ENCODE results near the gene TRPV4.

TRPV4 gene

DNA sequence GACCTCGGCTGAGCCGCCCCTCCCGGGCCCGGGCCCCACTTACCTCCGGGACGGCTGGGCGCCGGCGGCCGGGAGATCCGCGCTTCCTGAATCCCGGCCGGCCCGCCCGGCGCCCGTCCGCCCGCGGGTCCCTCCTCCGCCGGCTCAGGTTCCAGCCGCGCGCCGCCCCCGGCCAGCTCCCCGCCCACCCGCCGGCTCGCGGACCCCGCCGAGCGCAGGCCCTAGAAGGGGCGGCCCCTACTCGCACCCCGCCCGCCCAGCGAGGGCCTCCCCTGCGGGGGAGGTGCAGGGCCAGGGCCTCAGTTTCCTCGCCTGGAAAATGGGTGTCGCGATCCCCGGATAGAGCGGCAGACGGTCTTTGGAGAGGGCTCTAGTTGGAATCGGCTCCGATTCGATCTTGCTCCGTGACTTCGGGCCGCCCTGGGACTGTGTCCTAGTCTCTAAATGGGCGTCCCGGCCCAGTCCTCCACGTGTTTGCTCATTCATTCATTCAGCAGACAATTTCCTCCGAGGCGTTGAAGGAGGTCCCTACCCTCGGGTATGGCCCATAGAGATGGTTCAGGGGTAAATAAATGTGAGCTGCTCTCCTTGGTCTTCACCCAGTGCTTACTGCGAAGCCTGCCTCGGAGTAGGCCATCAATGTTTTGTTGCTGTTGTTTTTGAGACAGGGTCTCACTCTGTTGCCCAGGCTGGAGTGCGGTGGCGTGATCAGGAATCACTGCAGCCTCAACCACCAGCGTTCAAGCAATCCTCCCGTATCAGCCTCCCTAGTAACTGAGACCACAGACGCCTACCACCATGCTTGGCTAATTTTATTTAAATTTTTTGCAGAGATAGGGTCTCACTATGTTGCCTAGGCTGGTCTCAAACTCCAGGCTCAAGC, at the start of gene TRPV4:
TSS of gene TRPV4 (minus strand) at position 92 of the 883 bp plus-strand sequence. CDS start 18,602 bp downstream, outside the sequence.
- TF ChIP-seq, protein P1, sequence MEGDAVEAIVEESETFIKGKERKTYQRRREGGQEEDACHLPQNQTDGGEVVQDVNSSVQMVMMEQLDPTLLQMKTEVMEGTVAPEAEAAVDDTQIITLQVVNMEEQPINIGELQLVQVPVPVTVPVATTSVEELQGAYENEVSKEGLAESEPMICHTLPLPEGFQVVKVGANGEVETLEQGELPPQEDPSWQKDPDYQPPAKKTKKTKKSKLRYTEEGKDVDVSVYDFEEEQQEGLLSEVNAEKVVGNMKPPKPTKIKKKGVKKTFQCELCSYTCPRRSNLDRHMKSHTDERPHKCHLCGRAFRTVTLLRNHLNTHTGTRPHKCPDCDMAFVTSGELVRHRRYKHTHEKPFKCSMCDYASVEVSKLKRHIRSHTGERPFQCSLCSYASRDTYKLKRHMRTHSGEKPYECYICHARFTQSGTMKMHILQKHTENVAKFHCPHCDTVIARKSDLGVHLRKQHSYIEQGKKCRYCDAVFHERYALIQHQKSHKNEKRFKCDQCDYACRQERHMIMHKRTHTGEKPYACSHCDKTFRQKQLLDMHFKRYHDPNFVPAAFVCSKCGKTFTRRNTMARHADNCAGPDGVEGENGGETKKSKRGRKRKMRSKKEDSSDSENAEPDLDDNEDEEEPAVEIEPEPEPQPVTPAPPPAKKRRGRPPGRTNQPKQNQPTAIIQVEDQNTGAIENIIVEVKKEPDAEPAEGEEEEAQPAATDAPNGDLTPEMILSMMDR (IDR thresholded peaks at IDR 0.05; ENCODE audit: borderline replicate concordance, extremely low read depth, low read length, poor library complexity, severe bottlenecking): no peak
- no peak for TF ChIP-seq EZH2 (IDR thresholded peaks at IDR 0.05; ENCODE audit: borderline replicate concordance, low read depth, low read length, severe bottlenecking)
- H3K4me2 ChIP-seq (ENCODE audit: insufficient read depth, low read length): no peak within 1 kb of the TSS

DNA sequence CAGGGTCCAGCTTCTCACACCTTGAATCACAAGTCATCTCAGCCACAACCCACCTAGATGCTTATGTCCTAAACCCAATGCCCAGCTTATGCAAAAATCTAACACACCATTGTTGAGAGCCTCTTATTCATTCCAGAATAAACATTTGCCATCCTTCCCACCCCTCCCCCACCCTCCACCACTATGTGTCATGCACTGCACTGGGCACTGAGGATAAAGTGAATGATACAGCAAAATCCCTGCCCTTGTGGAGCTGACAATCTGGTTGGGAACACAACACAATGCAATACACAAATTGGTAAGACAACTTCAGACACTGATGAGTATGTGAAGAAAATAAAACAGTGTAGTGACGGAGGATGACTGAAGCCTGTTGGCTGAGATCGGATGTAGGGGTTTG, 48.6 kb upstream of the TRPV4 start:
- Histone ChIP-seq H3K27ac (ENCODE audit: low read length) (no peak overlapping the region), H3K4me2 (ENCODE audit: insufficient read depth, low read length) (no peak overlapping the region), H3K27me3 (ENCODE audit: insufficient read depth, low read length, poor library complexity) (no peaks in the 10 kb centered on the region), H4K20me1 (ENCODE audit: insufficient read depth, low read length) (peaks cover 6% of the 10 kb centered on the region; the same call in 1 of the 2 replicates), H3K9me3 (ENCODE audit: insufficient read depth, low read length, severe bottlenecking) (no peaks in the 10 kb centered on the region), H3K4me3 (ENCODE audit: low read depth in 1 of 2, low read length in 2 of 2) (no peak overlapping the region), H3K79me2 (ENCODE audit: insufficient read depth, low read length) (peaks cover 29% of the 10 kb centered on the region), H3K36me3 (ENCODE audit: insufficient read depth, low read length) (no peaks in the 10 kb centered on the region), H2AFZ (ENCODE audit: low read depth, low read length) (no peak overlapping the region), H3K4me1 (ENCODE audit: insufficient read depth, low read length) (peaks cover 31% of the 10 kb centered on the region), H3K9ac (ENCODE audit: low read depth, low read length) (no peak overlapping the region)
- ATAC-seq (ENCODE audit: insufficient read depth, low read depth) (no peak), DNase-seq (no peak)
- no peak for TF ChIP-seq EZH2 (IDR thresholded peaks at IDR 0.05; ENCODE audit: borderline replicate concordance, low read depth, low read length, severe bottlenecking)
- TF ChIP-seq, protein P1 (IDR thresholded peaks at IDR 0.05; ENCODE audit: borderline replicate concordance, extremely low read depth, low read length, poor library complexity, severe bottlenecking): no peak

More for the DNA sequence above, at the start of gene TRPV4:
- peaks cover 5% of the 10 kb centered on the region for H3K27me3 ChIP-seq (ENCODE audit: insufficient read depth, low read length, poor library complexity)
- H3K36me3 ChIP-seq (ENCODE audit: insufficient read depth, low read length): no peaks in the 10 kb centered on the region
- no peak for DNase-seq
- no peaks in the 10 kb centered on the region for H3K9me3 ChIP-seq (ENCODE audit: insufficient read depth, low read length, severe bottlenecking)
- no peak within 1 kb of the TSS for H3K4me3 ChIP-seq (ENCODE audit: low read depth in 1 of 2, low read length in 2 of 2)
- no peak within 1 kb of the TSS for H3K27ac ChIP-seq (ENCODE audit: low read length)
- no peaks in the 10 kb centered on the region for H3K4me1 ChIP-seq (ENCODE audit: insufficient read depth, low read length)
- no peak for ATAC-seq (ENCODE audit: insufficient read depth, low read depth)
- H2AFZ ChIP-seq (ENCODE audit: low read depth, low read length): no peak within 1 kb of the TSS
- no peaks in the 10 kb centered on the region for H3K79me2 ChIP-seq (ENCODE audit: insufficient read depth, low read length)
- H4K20me1 ChIP-seq (ENCODE audit: insufficient read depth, low read length): no peaks in the 10 kb centered on the region
- H3K9ac ChIP-seq (ENCODE audit: low read depth, low read length): no peak within 1 kb of the TSS

DNA sequence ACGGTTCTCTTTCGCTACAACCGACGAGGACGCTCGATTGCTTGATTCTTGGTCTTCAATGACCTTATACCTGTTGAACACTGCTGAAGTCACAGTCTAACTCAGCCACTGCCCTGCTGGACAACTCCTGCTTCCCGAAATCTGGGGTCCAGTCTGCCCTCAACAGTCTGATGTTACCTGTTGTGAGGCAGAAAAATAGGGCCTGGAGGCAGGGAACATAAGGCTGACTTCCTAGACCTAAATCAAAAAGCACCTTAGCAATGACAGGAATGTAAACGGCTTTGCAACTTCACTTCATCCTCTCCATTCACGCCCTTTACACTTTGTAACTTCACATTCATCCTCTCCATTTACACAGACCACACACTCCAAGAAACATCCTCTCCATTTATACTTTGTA, 47.7 kb upstream of the TRPV4 start:
- Histone ChIP-seq H3K79me2 (ENCODE audit: insufficient read depth, low read length) (peaks cover 29% of the 10 kb centered on the region), H3K4me1 (ENCODE audit: insufficient read depth, low read length) (peaks cover 31% of the 10 kb centered on the region), H3K9me3 (ENCODE audit: insufficient read depth, low read length, severe bottlenecking) (no peaks in the 10 kb centered on the region), H4K20me1 (ENCODE audit: insufficient read depth, low read length) (peaks cover 6% of the 10 kb centered on the region; the same call in 1 of the 2 replicates), H3K36me3 (ENCODE audit: insufficient read depth, low read length) (no peaks in the 10 kb centered on the region), H3K4me2 (ENCODE audit: insufficient read depth, low read length) (peak overlapping the region; percentile 97), H2AFZ (ENCODE audit: low read depth, low read length) (peak overlapping the region; percentile 98), H3K4me3 (ENCODE audit: low read depth in 1 of 2, low read length in 2 of 2) (peak overlapping the region; percentile 32 to 84; a peak in 3 of 4 replicates), H3K27ac (ENCODE audit: low read length) (0 out of 2 replicates have a peak overlapping the region, but pooled peaks have one; percentile 35), H3K9ac (ENCODE audit: low read depth, low read length) (peak overlapping the region; percentile 63), H3K27me3 (ENCODE audit: insufficient read depth, low read length, poor library complexity) (no peaks in the 10 kb centered on the region)
- ATAC-seq (ENCODE audit: insufficient read depth, low read depth) (no peak), DNase-seq (no peak)
- TF ChIP-seq, protein P1 (IDR thresholded peaks at IDR 0.05; ENCODE audit: borderline replicate concordance, extremely low read depth, low read length, poor library complexity, severe bottlenecking): no peak
- TF ChIP-seq EZH2 (IDR thresholded peaks at IDR 0.05; ENCODE audit: borderline replicate concordance, low read depth, low read length, severe bottlenecking): no peak

All from DND-41 (cell line).